Measurements from ENCODE around the gene NTM. TPM values are rescaled to one million over a fixed set of nuclear protein-coding genes. Genes with fewer than 3 reads are reported as not detected.
A peak's percentile ranks its signal among the peaks of the same experiment; 100 is the strongest.

Gene NTM
- total and polyA plus RNA-seq, 2 donors (not counting 1 experiment from before 2014, with no cell fraction given) = 12.3 to 28.6 TPM

DNA sequence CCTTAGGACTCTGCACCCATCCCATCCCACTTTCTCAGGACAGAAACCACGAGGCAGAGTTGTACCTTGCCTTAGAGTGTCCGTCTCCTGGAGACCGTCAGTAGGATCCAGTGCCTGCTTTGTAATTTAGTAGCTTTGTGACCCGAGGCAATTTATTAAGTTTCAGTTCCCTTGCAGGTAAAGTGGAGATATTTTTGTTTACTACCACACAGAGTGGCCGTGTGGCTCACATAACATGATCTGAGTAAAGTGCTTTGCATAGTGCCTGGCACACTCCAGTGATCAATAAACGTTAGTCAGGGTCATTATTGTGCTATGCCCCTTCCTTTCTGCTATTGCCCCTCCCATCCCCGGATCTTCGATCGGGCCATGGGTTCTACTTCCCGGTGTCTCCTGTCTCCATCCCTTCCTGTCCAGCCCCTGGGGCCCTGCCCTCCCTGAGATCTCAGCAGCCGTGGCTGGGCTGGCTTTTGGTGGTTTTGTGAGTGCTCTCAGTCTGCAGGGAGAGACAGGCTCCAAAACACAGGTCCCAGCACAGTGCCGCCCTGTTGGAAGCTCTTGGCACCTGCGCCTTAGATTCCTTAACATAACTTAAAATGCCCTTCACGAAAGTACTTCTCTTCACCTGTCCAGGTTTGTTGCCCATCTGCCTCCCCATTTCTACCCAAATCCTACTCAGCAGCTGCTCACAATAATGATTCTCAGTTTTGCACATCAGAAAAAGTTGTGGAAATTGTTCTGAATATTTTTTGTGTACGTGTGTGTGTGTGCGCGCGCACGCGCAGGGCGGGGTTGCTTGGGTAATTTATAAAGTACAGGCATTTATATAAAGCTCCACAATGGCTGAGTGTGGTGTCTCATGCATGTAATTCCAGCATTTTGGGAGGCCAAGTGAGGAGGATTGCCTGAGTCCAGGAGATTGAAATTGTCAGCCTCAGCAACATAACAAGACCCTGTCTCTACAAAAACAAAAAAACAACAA lies 753.7 kb downstream of the NTM start:
- TF ChIP-seq, protein P1, sequence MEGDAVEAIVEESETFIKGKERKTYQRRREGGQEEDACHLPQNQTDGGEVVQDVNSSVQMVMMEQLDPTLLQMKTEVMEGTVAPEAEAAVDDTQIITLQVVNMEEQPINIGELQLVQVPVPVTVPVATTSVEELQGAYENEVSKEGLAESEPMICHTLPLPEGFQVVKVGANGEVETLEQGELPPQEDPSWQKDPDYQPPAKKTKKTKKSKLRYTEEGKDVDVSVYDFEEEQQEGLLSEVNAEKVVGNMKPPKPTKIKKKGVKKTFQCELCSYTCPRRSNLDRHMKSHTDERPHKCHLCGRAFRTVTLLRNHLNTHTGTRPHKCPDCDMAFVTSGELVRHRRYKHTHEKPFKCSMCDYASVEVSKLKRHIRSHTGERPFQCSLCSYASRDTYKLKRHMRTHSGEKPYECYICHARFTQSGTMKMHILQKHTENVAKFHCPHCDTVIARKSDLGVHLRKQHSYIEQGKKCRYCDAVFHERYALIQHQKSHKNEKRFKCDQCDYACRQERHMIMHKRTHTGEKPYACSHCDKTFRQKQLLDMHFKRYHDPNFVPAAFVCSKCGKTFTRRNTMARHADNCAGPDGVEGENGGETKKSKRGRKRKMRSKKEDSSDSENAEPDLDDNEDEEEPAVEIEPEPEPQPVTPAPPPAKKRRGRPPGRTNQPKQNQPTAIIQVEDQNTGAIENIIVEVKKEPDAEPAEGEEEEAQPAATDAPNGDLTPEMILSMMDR (conservative IDR thresholded peaks at IDR 0.05 in 1 of 2, IDR thresholded peaks at IDR 0.05 in 1 of 2; ENCODE audit: low read depth in 1 of 2, low read length in 2 of 2) = no peak
- no peak for TF ChIP-seq EZH2 (IDR thresholded peaks at IDR 0.05; ENCODE audit: low read length, missing control alignments)
- H3K27me3 ChIP-seq (ENCODE audit: control insufficient read depth, insufficient read depth, low read length) = no peaks in the 10 kb centered on the region
- H3K27ac ChIP-seq (ENCODE audit: insufficient read depth, low read length) = no peak overlapping the region

GRCh38 chr11:132125988-132126871 lies 755.8 kb downstream of the NTM start:
- TF ChIP-seq, protein P1 (conservative IDR thresholded peaks at IDR 0.05 in 1 of 2, IDR thresholded peaks at IDR 0.05 in 1 of 2; ENCODE audit: low read depth in 1 of 2, low read length in 2 of 2) = no peak
- no peak for TF ChIP-seq EZH2 (IDR thresholded peaks at IDR 0.05; ENCODE audit: low read length, missing control alignments)
- peaks cover 9% of the 10 kb centered on the region for H3K4me1 ChIP-seq (ENCODE audit: control insufficient read depth, extremely low read depth, insufficient read depth, low read length)
- H4K20me1 ChIP-seq (ENCODE audit: control insufficient read depth, extremely low read depth, insufficient read depth, low read length) = no peaks in the 10 kb centered on the region
- H3K9ac ChIP-seq (ENCODE audit: insufficient read depth, low read length) = peak overlapping the region; percentile 38
- H3K9me3 ChIP-seq (ENCODE audit: control insufficient read depth, insufficient read depth, low read depth, low read length) = no peaks in the 10 kb centered on the region
- H3K36me3 ChIP-seq (ENCODE audit: control insufficient read depth, insufficient read depth, low read length) = no peaks in the 10 kb centered on the region
- no peaks in the 10 kb centered on the region for H3K79me2 ChIP-seq (ENCODE audit: control insufficient read depth, insufficient read depth, low read length)
- DNase-seq (ENCODE audit: low read depth in 2 of 2) = peak; percentile 31 to 34
- peak overlapping the region; percentile 83 for H3K27ac ChIP-seq (ENCODE audit: insufficient read depth, low read length)
- H2AFZ ChIP-seq (ENCODE audit: low read length) = peak overlapping the region; percentile 66
- peak overlapping the region; percentile 71 for H3K4me2 ChIP-seq (ENCODE audit: extremely low read depth, insufficient read depth, low read length)
- peak overlapping the region; percentile 22 to 58 (median 40) for H3K4me3 ChIP-seq (replicated peaks in 1 of 4; ENCODE audit: control extremely low read depth in 1 of 4, insufficient read depth in 1 of 4, low read depth in 3 of 4, low read length in 4 of 4)
- no peaks in the 10 kb centered on the region for H3K27me3 ChIP-seq (ENCODE audit: control insufficient read depth, insufficient read depth, low read length)

More for the DNA sequence above, 753.7 kb downstream of the NTM start:
- Histone ChIP-seq H3K9ac (ENCODE audit: insufficient read depth, low read length) (no peak overlapping the region), H3K36me3 (ENCODE audit: control insufficient read depth, insufficient read depth, low read length) (no peaks in the 10 kb centered on the region), H3K9me3 (ENCODE audit: control insufficient read depth, insufficient read depth, low read depth, low read length) (no peaks in the 10 kb centered on the region), H3K4me2 (ENCODE audit: extremely low read depth, insufficient read depth, low read length) (no peak overlapping the region), H3K79me2 (ENCODE audit: control insufficient read depth, insufficient read depth, low read length) (no peaks in the 10 kb centered on the region), H3K4me3 (replicated peaks in 1 of 4; ENCODE audit: control extremely low read depth in 1 of 4, insufficient read depth in 1 of 4, low read depth in 3 of 4, low read length in 4 of 4) (no peak overlapping the region), H4K20me1 (ENCODE audit: control insufficient read depth, extremely low read depth, insufficient read depth, low read length) (no peaks in the 10 kb centered on the region), H2AFZ (ENCODE audit: low read length) (no peak overlapping the region), H3K4me1 (ENCODE audit: control insufficient read depth, extremely low read depth, insufficient read depth, low read length) (peaks cover 9% of the 10 kb centered on the region)
- DNase-seq (ENCODE audit: low read depth in 2 of 2) = no peak
